OCI-LY3 (cell line): ENCODE data around the gene SLC25A23.

Source experiments
- H2AFZ ChIP-seq: fragments of 200-600, 300-600 bp; shearing (Covaris generic); 2 replicates; pipeline ENCODE4 v1.6.0; 2014; ENCODE audit warnings: antibody characterized with exemption, low read depth, low read length
- H3K27ac ChIP-seq: fragments of 200-600, 300-600 bp; sonication (generic); 2 replicates; pipeline ENCODE4 v1.5.1; 2014; ENCODE audit warnings: mild to moderate bottlenecking, low read length, moderate library complexity, mixed read lengths
- H3K27me3 ChIP-seq: fragments of 200-600, 300-600 bp; sonication (generic); 2 replicates; pipeline ENCODE4 v1.6.1; 2014; ENCODE audit warnings: low read depth, low read length, mixed read lengths
- H3K36me3 ChIP-seq: fragments of 200-600, 300-600 bp; sonication (generic); replicated peaks from 2 replicates; pipeline ENCODE3; 2014; ENCODE audit warnings: low read depth, low read length, mixed read lengths
- H3K4me1 ChIP-seq: fragments of 300-600, 200-600 bp; sonication (generic); 2 replicates; pipeline ENCODE4 v1.6.1; 2014; ENCODE audit warnings: low read length, mixed read lengths
- H3K4me2 ChIP-seq: fragments of 200-600, 300-600 bp; sonication (generic); 2 replicates; pipeline ENCODE4 v1.6.1; 2014; ENCODE audit warnings: low read length, mixed read lengths
- H3K4me3 ChIP-seq: fragments of 300-600, 200-600 bp; sonication (generic); 2 replicates; pipeline ENCODE4 v1.5.1; 2014; ENCODE audit warnings: antibody characterized with exemption, mild to moderate bottlenecking, low read length, moderate library complexity
- H3K79me2 ChIP-seq: fragments of 300-600, 200-600 bp; shearing (Covaris generic); 2 replicates; pipeline ENCODE4 v1.6.1; 2014; ENCODE audit warnings: mild to moderate bottlenecking, low read length, mixed read lengths
- H3K9ac ChIP-seq: fragments of 300-600, 200-600 bp; shearing (Covaris generic); 2 replicates; pipeline ENCODE4 v1.6.0; 2014; ENCODE audit warnings: mild to moderate bottlenecking, low read length, moderate library complexity
- H3K9me3 ChIP-seq: fragments of 200-600, 300-600 bp; shearing (Covaris generic); 2 replicates; pipeline ENCODE4 v1.6.1; 2014; ENCODE audit warnings: low read length, mixed read lengths; ENCODE audit not compliant: insufficient read depth
- H4K20me1 ChIP-seq: fragments of 200-600, 300-600 bp; sonication (generic); 2 replicates; pipeline ENCODE4 v1.6.1; 2016; ENCODE audit warnings: low read length, mixed read lengths; ENCODE audit not compliant: insufficient read depth
- EZH2phosphoT487 ChIP-seq: fragments of 200-600 bp; shearing (Covaris generic); IDR thresholded peaks from 2 replicates; pipeline ENCODE4 v1.6.1; 2018; ENCODE audit warnings: antibody characterized with exemption, mixed run types, low read depth
- TF ChIP-seq, protein P1 (sequence below): fragments of 200-600, 300-600 bp; sonication (generic); IDR thresholded peaks from 2 replicates; pipeline ENCODE4 v1.5.1; 2014; ENCODE audit warnings: antibody characterized with exemption, low read length, low read depth

Gene SLC25A23

DNA sequence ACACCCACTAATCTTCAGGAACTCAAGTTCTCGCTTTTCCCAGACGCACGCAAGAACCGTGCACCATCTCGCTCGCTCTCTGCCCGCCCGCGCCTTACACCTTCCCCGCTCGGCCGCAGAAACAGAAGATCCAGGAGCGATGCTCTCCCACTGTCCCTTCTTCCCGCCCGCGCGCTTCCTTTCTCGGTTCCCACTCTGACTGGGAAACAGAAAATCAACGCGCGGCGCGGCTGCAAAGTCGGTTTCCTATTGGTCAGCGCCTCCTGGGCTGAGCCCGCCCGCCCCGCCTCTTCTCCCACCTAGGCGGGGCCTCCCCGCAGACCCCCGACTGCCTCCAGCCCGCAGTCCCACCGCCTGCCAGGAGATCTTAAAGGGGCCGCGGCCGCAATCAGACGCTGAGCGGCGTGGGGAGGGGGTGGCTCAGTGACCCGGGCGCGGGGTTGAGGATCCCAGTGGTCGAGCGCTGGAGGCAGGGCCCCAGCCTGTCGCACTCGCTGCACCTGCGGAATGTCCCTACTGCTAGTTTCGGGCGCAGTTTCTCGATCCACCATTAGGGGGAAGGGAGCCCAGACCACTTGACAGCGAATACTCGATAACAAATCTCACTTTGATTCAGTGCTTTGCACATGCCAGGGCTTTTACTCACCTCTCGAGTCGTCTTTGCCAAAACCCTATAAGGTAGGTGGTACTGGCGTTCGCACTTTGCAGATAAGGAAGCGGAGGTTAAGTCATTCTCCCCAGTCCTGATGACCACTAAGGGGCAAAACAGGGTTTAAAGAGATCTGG is 700 bp upstream of the SLC25A23 start:
- H3K36me3 ChIP-seq: peaks cover 26% of the 10 kb centered on the region
- H4K20me1 ChIP-seq: no peaks in the 10 kb centered on the region
- peaks cover 38% of the 10 kb centered on the region for H3K4me1 ChIP-seq
- 0 out of 2 replicates have a peak, but pooled peaks cover under 1% of the 10 kb centered on the region for H3K9me3 ChIP-seq
- H3K4me3 ChIP-seq: peak overlapping the region; percentile 85
- no peak for TF ChIP-seq EZH2phosphoT487
- TF ChIP-seq, protein P1, sequence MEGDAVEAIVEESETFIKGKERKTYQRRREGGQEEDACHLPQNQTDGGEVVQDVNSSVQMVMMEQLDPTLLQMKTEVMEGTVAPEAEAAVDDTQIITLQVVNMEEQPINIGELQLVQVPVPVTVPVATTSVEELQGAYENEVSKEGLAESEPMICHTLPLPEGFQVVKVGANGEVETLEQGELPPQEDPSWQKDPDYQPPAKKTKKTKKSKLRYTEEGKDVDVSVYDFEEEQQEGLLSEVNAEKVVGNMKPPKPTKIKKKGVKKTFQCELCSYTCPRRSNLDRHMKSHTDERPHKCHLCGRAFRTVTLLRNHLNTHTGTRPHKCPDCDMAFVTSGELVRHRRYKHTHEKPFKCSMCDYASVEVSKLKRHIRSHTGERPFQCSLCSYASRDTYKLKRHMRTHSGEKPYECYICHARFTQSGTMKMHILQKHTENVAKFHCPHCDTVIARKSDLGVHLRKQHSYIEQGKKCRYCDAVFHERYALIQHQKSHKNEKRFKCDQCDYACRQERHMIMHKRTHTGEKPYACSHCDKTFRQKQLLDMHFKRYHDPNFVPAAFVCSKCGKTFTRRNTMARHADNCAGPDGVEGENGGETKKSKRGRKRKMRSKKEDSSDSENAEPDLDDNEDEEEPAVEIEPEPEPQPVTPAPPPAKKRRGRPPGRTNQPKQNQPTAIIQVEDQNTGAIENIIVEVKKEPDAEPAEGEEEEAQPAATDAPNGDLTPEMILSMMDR: peak; percentile 37
- H3K9ac ChIP-seq: peak overlapping the region; percentile 85
- peaks cover 40% of the 10 kb centered on the region for H3K79me2 ChIP-seq
- peak overlapping the region; percentile 87 for H3K27ac ChIP-seq
- peak overlapping the region; percentile 94 for H3K4me2 ChIP-seq
- H2AFZ ChIP-seq: peak overlapping the region; percentile 4; the same call in 1 of the 2 replicates
- no peaks in the 10 kb centered on the region for H3K27me3 ChIP-seq

DNA sequence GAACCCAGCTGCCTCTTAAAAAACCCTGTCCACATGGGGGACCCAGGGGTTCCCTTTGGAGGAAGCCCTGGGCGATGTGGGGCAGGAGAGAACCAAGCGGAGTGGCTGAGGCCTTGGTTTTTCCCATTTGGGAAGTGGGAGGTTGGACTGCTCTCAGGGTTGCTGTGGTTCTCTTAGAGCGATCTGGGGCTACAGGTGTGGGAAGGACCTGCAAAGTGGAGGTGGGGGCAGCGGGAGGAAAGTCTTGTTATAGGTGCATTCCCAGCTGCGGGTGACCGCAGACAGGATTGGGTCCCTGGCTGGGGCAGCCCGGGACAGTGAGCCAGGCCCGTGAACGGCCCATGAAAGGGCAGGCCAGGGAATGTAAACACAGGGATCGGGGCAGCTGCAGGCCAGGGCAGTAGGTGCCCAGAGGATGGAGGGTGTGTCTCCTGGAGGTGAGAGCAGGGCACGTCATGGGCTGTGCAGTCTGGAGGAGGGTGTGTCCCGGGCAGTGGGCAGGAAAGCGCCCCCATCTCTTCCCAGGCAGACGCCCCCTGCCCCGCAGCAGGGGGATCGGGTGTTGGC is 814 bp downstream of the SLC25A23 start:
- peak overlapping the region; percentile 85 for H3K4me3 ChIP-seq

DNA sequence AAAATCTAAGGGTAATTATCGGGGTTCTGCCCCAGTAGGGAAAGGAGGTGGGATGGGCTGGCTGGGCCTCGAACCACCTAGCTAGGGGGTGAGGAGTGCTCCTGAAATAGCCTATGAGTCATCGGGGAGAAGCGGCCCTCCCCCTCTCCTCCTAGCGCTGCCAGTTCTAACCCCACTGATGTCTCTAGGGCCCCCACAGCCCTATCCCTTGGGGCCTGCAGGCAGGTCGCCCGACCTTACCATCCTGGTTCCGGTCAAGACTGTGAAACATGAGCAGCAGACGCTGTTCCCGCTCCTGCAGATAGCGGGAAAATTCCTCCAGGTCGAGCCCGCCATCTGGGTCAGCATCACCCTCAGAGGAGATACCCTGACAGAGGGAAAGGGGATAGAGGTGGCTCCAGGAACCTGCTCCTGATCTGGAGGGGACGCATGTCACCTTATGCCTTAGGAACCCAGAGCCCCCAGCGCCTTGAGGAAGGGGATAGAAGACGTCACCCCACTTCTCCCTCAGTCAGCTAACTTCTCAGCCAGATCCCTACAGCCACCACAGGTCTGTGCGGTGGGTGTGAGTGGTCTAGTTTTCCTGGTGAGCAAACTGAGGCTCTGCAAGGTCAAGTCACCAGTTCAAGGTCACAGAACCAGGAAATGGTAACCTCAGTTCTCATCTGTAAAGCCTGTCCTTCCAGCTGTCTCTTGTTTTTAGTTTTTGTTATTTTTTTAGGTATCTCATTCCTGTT is 1.5 kb downstream of the SLC25A23 start:
- Histone ChIP-seq H3K9me3 (peaks cover 18% of the 10 kb centered on the region; the same call in 1 of the 2 replicates), H3K4me1 (peaks cover 28% of the 10 kb centered on the region), H4K20me1 (no peaks in the 10 kb centered on the region), H3K27me3 (no peaks in the 10 kb centered on the region), H3K36me3 (peaks cover 48% of the 10 kb centered on the region), H3K27ac (peak overlapping the region; percentile 87), H3K4me2 (peak overlapping the region; percentile 94), H3K4me3 (peak overlapping the region; percentile 85), H3K9ac (peak overlapping the region; percentile 85), H2AFZ (no peak overlapping the region), H3K79me2 (peaks cover 24% of the 10 kb centered on the region)
- TF ChIP-seq, protein P1: no peak
- TF ChIP-seq EZH2phosphoT487: no peak

More for the DNA sequence above, 814 bp downstream of the SLC25A23 start:
- Histone ChIP-seq H2AFZ (no peak overlapping the region), H4K20me1 (no peaks in the 10 kb centered on the region), H3K36me3 (peaks cover 42% of the 10 kb centered on the region), H3K27ac (peak overlapping the region; percentile 87), H3K79me2 (peaks cover 25% of the 10 kb centered on the region), H3K9ac (peak overlapping the region; percentile 85), H3K4me1 (peaks cover 33% of the 10 kb centered on the region), H3K9me3 (peaks cover 16% of the 10 kb centered on the region; the same call in 1 of the 2 replicates), H3K4me2 (peak overlapping the region; percentile 94), H3K27me3 (no peaks in the 10 kb centered on the region)
- TF ChIP-seq, protein P1: no peak
- TF ChIP-seq EZH2phosphoT487: no peak

DNA sequence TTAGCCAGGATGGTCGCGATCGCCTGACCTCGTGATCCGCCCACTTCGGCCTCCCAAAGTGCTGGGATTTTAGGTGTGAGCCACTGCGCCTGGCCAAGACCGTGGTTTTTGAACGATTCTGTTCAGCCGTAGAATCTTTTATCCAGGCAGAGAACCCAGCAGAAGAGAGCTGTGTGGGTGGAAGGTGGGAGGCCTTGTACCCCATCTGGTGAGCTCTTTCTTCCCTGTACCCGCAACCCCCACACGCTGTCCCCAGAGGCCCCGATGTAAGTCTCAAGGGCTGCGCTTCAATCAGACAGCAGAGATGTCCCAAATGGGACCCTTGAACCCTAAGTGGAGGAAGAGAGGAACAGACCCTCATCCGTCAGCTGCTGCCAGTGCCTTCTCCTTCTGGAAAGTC is 3.7 kb downstream of the SLC25A23 start:
- H3K4me3 ChIP-seq: no peak overlapping the region
- peaks cover 67% of the 10 kb centered on the region for H3K36me3 ChIP-seq
- no peaks in the 10 kb centered on the region for H4K20me1 ChIP-seq
- H3K4me2 ChIP-seq: no peak overlapping the region
- H3K4me1 ChIP-seq: peaks cover 12% of the 10 kb centered on the region
- TF ChIP-seq, protein P1: no peak
- TF ChIP-seq EZH2phosphoT487: no peak
- peaks cover 18% of the 10 kb centered on the region; the same call in 1 of the 2 replicates for H3K9me3 ChIP-seq
- no peak overlapping the region for H3K27ac ChIP-seq
- H3K79me2 ChIP-seq: peaks cover 24% of the 10 kb centered on the region
- H3K9ac ChIP-seq: no peak overlapping the region
- no peak overlapping the region for H2AFZ ChIP-seq
- H3K27me3 ChIP-seq: no peaks in the 10 kb centered on the region
